Vagina (tissue), 2 donors: ENCODE measurements around the gene ANO10.

Experiments
- POLR2A ChIP-seq, 2 donors: fragments of 450-650 bp; IDR thresholded peaks; one replicate each; pipeline ENCODE4 v1.6.1; 2017; ENCODE audit warnings: antibody characterized with exemption in 2 of 2, mild to moderate bottlenecking in 2 of 2, moderate library complexity in 2 of 2
- POLR2AphosphoS5 ChIP-seq, 2 donors: sonication (generic); formaldehyde crosslinking; IDR thresholded peaks; one replicate each; pipeline ENCODE4 v1.9.0; 2017; ENCODE audit warnings: antibody characterized with exemption in 2 of 2, mild to moderate bottlenecking in 2 of 2, low read depth in 1 of 2; ENCODE audit not compliant: insufficient read depth in 1 of 2
- TF ChIP-seq, protein P1 (sequence below), 3 experiments: fragments of 450-650 bp in 2 of 3; fragments of 200-600 bp in 1 of 3; sonication (generic) in 1 of 3; IDR thresholded peaks; one replicate each; pipeline ENCODE4 v1.5.1; 2017 to 2019; ENCODE audit warnings: antibody characterized with exemption in 3 of 3, mild to moderate bottlenecking in 2 of 3, moderate library complexity in 2 of 3

DNA sequence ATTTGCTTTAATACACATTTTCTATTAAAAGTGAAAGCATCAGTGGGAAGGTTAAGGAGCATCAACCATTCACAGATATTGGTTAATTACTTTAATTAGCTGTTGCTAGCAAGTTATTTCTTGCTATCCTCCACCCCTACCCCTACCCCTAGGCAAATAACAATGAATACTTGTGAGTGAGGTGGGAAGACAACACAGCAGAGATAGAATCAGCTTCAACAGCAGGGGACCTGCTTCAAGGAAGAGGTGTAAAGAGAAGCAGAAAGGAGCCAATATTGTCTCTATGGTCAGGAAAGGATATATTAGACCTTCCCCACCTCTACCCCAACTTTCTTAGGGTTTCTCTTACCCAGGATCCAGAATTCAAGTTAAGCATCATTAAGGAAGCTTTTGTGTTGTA is 186.1 kb downstream of the ANO10 start:
- TF ChIP-seq POLR2AphosphoS5 (IDR thresholded peaks at IDR 0.05; ENCODE audit: insufficient read depth in 1 of 2, low read depth in 1 of 2) (no peak), POLR2A (IDR thresholded peaks at IDR 0.05) (no peak)
- TF ChIP-seq, protein P1, sequence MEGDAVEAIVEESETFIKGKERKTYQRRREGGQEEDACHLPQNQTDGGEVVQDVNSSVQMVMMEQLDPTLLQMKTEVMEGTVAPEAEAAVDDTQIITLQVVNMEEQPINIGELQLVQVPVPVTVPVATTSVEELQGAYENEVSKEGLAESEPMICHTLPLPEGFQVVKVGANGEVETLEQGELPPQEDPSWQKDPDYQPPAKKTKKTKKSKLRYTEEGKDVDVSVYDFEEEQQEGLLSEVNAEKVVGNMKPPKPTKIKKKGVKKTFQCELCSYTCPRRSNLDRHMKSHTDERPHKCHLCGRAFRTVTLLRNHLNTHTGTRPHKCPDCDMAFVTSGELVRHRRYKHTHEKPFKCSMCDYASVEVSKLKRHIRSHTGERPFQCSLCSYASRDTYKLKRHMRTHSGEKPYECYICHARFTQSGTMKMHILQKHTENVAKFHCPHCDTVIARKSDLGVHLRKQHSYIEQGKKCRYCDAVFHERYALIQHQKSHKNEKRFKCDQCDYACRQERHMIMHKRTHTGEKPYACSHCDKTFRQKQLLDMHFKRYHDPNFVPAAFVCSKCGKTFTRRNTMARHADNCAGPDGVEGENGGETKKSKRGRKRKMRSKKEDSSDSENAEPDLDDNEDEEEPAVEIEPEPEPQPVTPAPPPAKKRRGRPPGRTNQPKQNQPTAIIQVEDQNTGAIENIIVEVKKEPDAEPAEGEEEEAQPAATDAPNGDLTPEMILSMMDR (IDR thresholded peaks at IDR 0.05): no peak
